ENCODE data around the gene MAPKAP1. TPM values are rescaled to one million over a fixed set of nuclear protein-coding genes. Genes with fewer than 3 reads are reported as not detected.

The MAPKAP1 gene
- total and polyA plus RNA-seq, 2 of the 13 experiments (the other 11 are each of a cell fraction or from before 2014, with no cell fraction given), result 45.0 to 64.3 TPM

GRCh38 chr9:125493384-125493783 is 213.6 kb downstream of the MAPKAP1 start (continued):
- TF ChIP-seq TFDP2 (CRISPR knock-in tag; IDR thresholded peaks at IDR 0.05), result 0 out of 2 replicates have a peak, but pooled peaks have one; percentile 47
- TF ChIP-seq ZFX (CRISPR knock-in tag; IDR thresholded peaks at IDR 0.05; ENCODE audit: low read depth), result peak; percentile 18; the same call in 1 of the 2 replicates
- no peak for TF ChIP-seq SOX13 (IDR thresholded peaks at IDR 0.05)
- TF ChIP-seq SOX13 (CRISPR knock-in tag; conservative IDR thresholded peaks at IDR 0.05 in 1 of 2, IDR thresholded peaks at IDR 0.05 in 1 of 2), result peak in 1 of 2 experiments; percentile 85; a peak in 2 of 4 replicates
- TF ChIP-seq RERE (CRISPR knock-in tag; IDR thresholded peaks at IDR 0.05; ENCODE audit: low read depth), result 0 out of 2 replicates have a peak, but pooled peaks have one; percentile 44
- TF ChIP-seq ZNF17 (CRISPR knock-in tag; IDR thresholded peaks at IDR 0.05), result no peak
- 0 out of 2 replicates have a peak, but pooled peaks have one; percentile 6 for TF ChIP-seq STAG1 (CRISPR knock-in tag; IDR thresholded peaks at IDR 0.05)
- no peak for TF ChIP-seq ELK4 (CRISPR knock-in tag; IDR thresholded peaks at IDR 0.05; ENCODE audit: borderline replicate concordance)
- peak; percentile 41; the same call in 1 of the 2 replicates for TF ChIP-seq PITX1 (CRISPR knock-in tag; IDR thresholded peaks at IDR 0.05)
- no peak for TF ChIP-seq ZBTB42 (CRISPR knock-in tag; IDR thresholded peaks at IDR 0.05)
- TF ChIP-seq DPF2 (CRISPR knock-in tag; IDR thresholded peaks at IDR 0.05; ENCODE audit: borderline replicate concordance, low read depth), result peak; percentile 78
- no peak for TF ChIP-seq ZNF589 (CRISPR knock-in tag; conservative IDR thresholded peaks at IDR 0.05)
- peak; percentile 89 for TF ChIP-seq ISL2 (CRISPR knock-in tag; IDR thresholded peaks at IDR 0.05)
- no peak for TF ChIP-seq ZBTB33 (CRISPR knock-in tag; IDR thresholded peaks at IDR 0.05)
- TF ChIP-seq FOXA3 (CRISPR knock-in tag; IDR thresholded peaks at IDR 0.05), result peak; percentile 91
- TF ChIP-seq ZNF12 (CRISPR knock-in tag; IDR thresholded peaks at IDR 0.05), result peak; percentile 74; the same call in 1 of the 2 replicates
- peak; percentile 60 for TF ChIP-seq BCL6 (CRISPR knock-in tag; IDR thresholded peaks at IDR 0.05)
- no peak for TF ChIP-seq DRAP1 (CRISPR knock-in tag; IDR thresholded peaks at IDR 0.05)

All from HepG2 (cell line).